ENCODE data around the gene MYO16.

GRCh38 chr13:108632649-108633167 lies 3.3 kb downstream of the MYO16 start:
- TF ChIP-seq CTCF (IDR thresholded peaks at IDR 0.05; ENCODE audit: poor library complexity) (no peak), EZH2phosphoT487 (IDR thresholded peaks at IDR 0.05; ENCODE audit: low read depth, severe bottlenecking, unreplicated experiment) (no peak)

Data from hepatocyte (in vitro differentiated cells).